Umbilical cord (tissue), 2 donors: ENCODE data around the gene PDE9A. TPM values are rescaled to one million over a fixed set of nuclear protein-coding genes. Genes with fewer than 3 reads are reported as not detected.
A peak's percentile ranks its signal among the peaks of the same experiment; 100 is the strongest.
"Not testable (repeated sequence)": the region's sequence is repeated elsewhere in the genome, so short reads cannot be mapped to it uniquely, and the experiment has no call there.

Experiments used
- DNase-seq: peaks from one replicate; pipeline ENCODE4 v3.0.0-alpha.2; 2015; ENCODE audit warnings: low spot score
- total RNA-seq: library from RNA; depleted of rRNA; stranded (reverse); fragments of >200 nt; gene quantifications from one replicate; pipeline ENCODE4 v1.2.3, GENCODE V29; 2014; ENCODE audit warnings: low replicate concordance; ENCODE audit not compliant: insufficient read depth

Gene PDE9A
- total RNA-seq, 1 donor from 2014 or later = 2.9 TPM

DNA sequence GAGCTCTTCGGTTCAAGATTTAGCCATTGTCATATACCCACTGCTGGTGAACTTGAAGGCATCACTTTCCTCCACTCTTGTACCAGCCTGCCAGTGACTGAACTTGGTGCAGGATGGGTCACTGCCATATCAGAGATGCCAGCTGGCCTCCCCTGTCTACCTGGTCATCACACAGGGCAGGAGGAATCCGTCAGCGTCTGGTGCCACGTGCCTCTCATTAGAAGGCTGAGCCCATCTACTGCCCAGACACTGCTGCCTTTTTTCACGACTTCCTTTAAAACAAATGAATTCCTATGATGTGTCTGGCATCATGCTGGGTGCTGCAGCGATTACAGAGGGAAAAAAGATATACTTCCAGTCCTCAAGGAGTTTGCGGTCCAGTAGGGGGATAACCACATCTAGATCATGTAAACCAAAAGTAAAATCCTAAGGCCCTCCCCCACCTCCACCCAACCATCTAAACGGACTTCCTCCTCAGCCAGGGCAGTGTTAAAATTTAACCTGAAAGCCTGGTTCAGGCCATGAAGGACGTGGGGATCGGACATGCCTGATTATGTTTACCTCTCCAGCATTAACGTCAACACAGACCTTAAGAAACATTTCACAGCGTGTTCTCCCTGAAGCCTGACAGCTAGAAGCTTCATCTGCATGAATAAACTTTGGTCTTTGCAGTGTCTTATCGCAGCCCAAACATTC, 29.2 kb upstream of the PDE9A start:
- no peak for DNase-seq

DNA sequence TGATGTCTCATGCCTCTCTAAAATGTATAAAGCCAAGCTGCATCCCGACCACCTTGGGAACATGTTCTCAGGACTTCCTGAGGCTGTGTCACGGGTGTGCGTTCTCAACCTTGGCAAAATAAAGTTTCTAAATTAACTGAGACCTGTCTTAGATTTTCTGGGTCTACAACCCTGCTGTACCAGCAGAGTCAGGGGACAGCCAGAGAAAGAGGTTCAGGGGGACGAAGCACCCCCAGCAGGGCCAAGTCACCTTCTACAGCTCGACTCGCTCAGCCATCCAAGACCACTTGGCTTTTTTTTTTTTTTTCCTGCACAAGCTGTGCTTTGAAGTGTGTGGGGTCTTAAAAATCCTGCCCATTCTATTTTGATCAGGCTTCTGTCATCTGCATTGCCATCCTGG, 28.5 kb upstream of the PDE9A start:
- no peak for DNase-seq

DNA sequence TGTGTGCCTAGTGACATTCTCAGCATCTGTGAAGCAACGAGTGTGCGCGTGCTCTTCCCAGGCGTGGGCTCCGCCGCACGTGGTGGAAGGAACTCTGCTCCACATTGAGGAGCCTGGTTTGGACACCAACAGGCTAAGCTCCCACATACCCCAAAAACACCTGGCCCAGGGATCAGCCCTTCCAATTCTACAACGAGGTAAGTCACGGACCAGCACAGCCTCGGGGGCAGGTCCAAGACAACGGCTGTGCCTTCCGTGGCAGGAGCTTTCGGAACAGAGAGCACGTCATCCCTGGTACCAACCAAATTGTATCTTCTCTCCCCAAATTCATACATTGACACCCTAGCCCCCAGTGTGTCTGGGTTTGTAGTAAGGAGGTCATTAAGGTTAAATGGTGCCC, 27.2 kb upstream of the PDE9A start:
- DNase-seq = no peak

DNA sequence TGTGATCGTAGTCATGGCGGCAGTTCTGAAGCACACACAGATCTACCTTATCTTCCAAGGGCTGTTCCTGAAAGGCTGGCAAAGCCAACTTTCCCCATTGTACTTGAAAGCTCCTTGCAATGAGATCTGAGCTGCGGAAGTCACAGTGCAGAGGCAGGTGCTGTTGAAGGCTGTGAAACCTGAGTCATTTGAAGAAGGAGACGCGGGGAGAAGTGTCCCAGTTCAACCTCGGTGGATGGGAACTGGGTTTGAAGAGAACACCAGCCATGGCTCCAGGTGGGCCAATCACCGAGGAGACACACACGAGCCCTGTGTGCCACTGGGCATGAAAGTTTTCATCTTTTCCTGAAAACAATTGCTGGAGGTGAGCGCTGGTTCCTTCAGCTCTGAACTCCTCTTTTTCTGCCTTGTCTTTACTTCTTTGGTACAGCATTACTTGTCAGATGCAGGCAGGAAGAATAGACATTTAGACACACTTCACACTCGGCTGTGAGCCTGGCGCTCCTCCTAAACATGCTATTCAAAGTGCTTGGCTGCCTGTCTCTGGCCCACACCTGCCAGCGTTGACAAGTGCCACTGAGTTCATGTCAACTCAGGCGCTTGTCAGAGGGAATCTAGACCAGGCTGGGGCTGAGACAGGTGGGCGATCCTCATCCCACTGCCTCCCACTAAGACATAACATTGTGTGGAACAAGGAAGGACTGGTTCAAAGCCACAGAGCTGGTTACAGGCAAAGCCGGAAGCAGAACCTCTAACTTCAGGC, 25.7 kb upstream of the PDE9A start:
- no peak for DNase-seq

DNA sequence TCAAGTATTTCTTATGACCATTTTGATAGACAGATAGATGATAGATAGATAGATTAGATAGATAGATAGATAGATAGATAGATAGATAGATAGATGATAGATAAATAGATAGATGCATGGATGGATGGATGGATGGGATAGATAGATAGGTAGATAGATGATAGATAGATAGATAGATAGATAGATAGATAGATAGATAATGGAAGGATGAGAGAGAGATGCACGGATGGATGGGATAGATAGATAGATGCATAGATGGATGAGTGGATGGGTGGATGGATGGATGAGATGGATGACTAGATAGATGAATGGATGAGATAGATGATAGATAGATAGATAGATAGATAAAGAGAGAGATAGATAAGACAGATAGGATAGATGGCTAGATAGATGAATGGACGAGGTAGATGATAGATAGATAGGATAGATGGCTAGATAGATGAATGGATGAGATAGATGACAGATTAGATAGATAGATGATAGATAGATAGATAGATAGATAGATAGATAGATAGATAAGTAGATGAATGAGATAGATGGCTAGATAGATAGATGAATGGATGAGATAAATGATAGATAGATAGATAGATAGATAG, 24.9 kb upstream of the PDE9A start:
- not testable (repeated sequence) for DNase-seq

DNA sequence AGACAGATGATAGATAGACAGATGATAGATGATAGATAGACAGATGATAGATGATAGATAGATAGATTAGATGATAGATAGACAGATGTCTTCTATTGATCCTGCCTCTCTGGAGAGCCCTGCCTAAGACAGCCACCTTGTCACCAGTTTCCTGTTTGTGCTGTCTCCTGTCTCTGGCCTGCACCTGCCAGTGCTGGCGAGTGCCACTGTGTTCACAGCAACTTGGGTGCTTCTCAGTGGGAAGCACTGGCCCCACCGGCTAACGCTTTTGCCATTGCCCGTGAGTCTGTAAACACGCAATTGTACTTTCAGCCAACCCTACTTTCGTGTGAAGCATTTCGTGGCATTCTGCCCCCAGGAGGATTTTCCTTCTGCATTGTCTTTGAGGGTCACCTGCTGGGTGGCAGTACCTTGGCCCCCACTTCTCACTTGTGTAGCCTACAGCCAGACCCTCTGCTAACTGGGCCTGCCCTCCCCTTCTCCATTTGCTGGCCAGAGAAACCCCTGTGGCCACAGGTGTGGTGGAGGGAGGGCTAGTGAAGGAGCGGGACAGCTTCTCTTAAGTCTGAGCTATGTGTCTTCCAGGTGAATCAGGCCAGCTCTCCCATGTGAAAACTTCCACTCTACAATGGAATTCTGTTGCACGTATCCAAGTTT, 23.4 kb upstream of the PDE9A start:
- DNase-seq = no peak

DNA sequence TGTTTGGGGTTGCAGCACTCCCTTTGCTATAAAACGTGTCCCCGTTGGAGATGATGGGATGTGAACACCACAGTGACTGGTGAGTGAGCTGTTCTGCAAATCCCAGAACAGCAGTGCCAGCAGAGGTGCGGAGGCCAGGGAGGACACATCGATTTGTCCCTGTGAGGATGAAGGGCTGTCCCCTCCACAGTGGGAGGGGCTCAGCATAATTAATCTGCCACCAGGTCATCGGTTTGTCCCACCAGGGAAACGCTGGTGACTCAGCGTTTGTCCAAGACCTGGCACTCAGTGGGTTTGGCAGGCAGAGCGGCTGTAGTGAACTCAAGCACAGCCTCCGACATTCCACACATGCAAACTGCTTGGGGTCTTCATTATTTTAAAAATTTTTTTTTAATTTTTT, 22.8 kb upstream of the PDE9A start:
- DNase-seq = no peak

DNA sequence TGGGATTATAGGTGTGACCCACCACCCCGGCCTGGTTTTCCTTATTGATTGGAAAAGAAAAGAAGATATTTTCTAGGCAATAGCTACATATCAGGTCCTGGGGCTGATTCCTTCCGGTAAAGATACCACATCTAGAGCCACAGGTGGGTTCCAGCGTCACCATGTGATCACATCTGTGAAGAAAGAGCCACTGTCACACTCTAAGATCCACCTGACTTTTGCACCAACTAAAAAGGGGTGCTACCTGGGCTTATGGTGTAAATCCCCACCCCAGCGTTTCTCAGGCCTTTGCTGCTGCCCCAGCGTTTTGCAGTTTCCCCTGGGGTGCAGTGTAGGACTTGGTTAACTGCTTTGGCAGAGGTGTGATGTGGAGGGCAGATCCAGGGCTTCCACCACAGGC, 22.3 kb upstream of the PDE9A start:
- no peak for DNase-seq

DNA sequence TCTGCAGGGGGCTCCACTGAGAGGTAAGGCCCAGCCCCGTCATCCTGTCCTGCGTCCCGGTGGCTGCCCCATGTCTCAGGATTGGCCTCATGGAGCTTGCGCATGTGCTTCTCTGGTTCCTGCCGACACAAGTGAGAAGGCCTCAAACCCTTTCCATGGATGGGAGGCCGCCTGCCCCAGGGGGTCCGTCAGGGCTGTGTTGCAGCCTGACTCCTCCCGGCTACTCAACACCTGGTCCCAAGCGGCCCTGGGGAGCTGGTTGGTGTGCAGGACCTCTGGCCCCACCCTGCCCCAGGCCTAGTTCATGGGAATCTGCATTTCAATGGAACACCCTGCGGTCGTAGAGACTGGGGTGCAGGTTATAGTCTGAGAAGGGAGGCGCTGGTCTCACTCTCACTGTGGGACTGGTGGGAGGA, 21.1 kb upstream of the PDE9A start:
- no peak for DNase-seq

DNA sequence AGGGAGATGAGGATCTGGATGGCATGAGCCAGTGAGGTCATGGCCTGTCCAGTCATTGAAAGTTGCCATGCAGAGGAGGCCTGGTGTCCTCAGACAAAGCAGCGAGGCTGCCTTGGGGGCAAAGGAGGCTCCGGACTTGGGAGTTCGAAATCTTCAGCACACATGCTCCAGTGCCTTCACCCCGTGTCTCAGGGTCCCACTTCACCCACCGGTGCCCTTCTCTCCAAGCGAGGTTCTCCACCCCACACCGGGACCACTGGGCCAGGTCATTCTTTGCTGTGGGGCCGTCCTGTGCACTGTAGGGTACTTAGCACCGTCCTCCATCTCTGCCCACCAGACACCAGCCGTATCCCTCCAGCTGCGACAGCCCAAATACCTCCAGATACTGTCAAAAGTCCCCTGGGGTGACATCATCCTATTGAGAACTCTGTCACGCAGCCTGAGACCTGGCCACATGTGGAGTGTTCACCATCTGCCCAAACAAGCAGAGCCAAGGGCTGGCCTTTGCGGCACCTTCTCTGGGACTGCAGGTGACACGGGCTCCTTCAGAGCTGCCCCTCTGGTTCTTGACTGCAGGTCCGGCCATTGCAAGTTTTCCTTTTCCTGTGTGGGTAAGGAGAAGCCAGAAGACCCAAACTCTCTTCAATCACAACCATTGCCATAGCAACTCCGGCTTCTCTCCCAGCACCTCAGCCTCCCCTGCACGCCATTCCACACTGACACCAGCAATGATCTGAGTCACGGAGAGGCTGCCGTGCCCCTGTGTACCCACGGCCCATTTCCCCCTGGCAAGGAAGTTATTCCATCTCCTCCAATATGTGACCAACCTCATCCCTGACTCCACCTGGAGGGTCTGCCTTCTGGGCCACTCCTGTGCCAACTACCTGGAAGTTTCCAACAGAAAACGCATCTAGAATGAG, 20.4 kb upstream of the PDE9A start:
- no peak for DNase-seq

DNA sequence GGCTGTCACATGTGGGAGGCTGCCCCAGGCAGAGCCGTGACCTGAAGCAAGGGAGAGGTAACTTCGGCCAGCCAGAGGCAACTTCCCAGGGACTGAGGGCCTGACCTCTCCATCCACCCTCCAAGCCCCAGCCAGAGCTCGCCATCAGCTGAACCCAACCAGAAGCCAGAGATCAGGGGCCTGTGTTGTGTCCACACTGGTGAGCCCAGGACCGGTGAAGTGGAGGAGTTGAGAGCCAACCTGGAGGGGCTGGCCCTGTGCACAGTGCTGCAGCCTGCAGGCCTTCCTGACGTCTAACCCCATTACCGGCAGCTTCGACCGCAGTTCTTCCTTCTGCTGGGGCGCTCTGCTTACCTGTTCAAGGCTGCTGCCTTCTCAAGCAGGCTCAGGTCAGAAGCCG, 19.6 kb upstream of the PDE9A start:
- no peak for DNase-seq

DNA sequence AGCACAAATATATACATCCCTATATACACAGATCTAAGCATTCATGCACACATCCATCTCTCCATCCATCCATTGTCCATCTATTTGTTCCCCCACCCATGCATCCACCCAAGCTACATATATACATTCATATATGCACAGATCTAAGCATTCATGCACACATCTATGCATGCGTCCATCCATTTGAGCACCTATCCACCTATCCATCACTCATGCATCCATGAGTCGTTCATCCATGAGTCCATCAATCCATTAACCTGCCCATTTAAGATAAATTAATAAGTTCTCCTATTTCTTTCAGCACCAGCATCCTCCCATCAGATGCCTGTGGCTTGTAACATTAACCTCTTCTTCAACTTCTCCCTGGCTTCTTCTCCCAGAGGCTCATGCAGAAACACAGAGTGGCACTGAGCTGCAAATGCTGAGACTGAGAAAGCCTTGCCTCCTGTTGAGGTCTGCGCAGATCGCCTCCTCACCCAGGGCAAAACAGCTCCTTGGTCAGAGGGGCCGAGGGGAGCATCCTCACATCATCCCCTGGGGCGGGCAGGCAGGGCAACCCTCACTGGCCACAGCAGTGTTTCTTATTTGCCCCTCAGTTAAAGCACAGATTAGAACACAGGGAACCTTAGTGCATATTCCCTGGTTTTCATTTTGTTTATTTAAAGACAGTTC, 17.4 kb upstream of the PDE9A start:
- DNase-seq = no peak

DNA sequence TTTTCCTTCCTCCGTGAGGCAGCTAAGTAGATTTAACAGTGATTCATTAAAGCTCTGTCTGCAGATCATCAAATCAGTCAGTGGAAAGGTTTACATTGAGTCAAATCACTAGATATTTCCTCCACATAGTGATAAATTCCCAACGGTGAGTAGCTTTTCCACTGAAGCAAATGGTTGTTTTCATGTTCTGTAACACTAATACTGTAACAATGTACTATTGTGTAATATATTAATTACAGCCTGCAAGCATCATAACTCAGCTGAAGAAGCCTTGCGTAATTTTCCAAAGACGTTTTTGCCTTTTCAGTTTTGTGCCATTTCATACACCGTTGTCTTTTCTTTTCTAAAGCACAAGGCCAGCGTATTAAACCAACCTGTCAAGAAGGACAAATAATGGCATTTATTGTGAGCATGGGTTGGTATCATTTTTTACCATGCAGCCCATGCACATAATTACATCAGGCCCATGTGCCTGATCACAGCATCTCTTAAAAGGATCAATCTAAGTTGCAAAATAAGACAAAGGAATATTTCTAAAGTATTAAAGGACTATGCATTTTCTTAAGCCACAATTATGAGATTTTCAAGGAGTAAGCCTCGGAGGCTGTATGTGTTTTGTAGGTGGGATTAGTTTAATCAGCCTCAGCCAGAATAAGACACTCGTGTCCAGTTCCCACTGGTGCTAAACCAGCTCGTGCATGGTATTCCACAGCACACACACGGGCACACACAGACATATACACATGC, 16.7 kb upstream of the PDE9A start:
- DNase-seq = peak; percentile 72

DNA sequence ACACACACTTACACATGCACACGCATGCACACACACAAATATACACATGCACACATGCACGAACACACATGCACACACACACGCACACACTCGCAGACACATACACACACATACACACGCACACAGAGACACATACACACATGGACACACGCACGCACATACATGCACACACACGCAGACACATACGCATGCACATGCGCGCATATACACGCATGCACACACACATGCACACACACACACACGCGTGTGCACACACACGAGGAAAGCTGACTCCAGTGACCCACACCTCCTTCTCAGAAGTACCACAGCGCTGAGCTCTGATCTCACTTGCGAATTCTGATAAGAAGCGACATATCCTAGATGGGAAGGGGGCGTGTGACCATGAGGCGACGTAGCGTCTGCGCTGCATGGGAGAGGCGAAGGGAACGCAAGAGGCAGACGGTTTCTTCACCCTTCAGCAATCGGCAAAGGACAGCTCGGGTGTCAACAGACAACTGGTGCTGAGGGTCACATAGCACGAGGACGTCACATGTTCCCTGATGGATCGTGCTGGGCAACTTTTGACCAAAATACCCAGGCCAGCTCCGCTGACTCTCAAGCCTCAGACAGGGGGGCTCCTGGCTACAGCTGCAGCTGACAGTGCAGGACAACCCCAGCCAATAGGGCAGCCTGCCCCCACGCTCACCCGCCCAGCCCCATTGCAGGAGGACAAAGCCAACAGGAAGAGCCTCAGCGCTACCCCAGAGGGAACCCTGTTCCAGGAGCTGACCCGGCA, 16.0 kb upstream of the PDE9A start:
- DNase-seq = no peak

DNA sequence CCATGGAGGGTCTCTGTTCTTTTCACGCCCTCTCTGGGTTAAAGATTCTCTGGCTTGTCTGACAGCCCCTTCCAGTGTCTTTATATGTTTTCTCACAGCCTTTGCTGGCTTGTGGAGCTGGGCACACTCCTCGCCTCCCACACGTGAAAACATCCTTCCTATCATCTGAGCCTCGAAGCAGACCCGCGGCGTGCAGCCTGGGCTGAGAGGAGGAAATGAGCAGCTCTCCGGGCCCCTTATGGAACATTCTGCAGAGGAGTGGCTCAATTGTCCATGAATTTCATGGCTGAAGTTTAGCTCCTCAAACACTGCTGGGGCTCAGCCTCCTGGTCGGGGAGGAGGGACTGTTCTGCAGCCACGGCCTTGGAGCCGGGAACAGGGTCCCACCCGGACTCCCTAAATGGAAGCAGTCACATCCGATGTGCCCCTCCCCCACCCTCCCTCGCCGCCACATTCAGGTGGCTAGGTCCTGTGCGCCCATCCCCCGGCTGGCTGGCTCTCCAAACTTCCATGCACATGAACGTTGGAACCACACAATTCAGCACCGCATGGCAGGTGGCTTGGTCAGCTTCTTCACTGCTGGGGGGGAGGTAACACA, 15.1 kb upstream of the PDE9A start:
- no peak for DNase-seq

DNA sequence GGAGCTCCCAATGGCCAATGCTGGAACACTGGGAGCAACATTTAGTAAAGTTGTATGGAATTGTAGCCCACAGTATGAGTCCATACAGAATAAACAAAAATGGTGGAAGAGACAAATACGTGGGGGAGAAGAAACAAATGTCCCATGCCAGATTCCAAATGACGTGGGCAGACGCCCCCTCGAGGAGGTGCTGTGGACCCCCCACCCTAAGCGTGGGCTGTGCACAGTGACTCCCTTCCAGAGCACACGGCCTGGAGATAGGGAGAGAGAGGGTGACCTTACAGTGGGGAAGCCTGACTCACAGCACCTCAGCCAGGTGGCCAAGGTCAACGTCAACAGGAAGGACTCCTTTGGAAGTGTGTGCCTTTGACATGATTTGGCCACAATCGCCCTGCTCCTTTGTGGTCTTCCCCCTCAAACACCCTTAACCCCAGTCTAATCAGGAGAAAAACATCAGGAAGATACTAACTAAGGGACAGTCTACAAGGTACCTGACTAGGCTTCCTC, 13.7 kb upstream of the PDE9A start:
- DNase-seq = no peak

DNA sequence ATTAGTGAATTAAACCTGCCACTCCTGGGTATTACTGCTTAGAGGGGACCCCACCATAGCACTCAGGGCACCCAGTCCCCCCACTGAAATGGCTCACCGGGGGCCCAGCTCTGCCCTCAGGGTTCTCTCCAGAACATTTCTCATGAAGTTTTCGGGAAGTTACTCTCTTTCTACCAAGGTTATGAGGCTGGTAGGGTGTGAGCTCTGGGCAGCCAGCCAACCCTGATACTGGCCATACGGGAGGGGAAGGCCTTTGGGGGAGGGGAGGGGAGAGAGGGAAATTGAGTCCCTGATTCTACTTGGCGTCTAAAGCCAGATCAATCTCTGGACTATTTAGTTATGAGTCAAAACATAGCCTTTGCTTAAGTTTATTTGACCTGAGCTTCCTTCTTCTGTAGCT, 12.9 kb upstream of the PDE9A start:
- no peak for DNase-seq
